ENCODE measurements around the gene TRIM14. TPM values are rescaled to one million over a fixed set of nuclear protein-coding genes. Genes with fewer than 3 reads are reported as not detected.

The TRIM14 gene
- total RNA-seq, 1 experiment from 2014 or later, result 20.2 TPM

GRCh38 chr9:98129451-98129881, 10.4 kb upstream of the TRIM14 start:
- H3F3A ChIP-seq (ENCODE audit: insufficient read depth, low read depth), result no peaks in the 10 kb centered on the region
- no peak overlapping the region for H3K27ac ChIP-seq
- BruUV-seq (replicated peaks), result no TSS peak
- TF ChIP-seq EZH2 (IDR thresholded peaks at IDR 0.05; ENCODE audit: low read depth) (no peak), CTCF (conservative IDR thresholded peaks at IDR 0.05) (no peak)
- no peak overlapping the region for H3K4me2 ChIP-seq
- no peak overlapping the region for H2AFZ ChIP-seq
- no peaks in the 10 kb centered on the region for H3K79me2 ChIP-seq (ENCODE audit: low read depth)
- no peaks in the 10 kb centered on the region for H3K4me1 ChIP-seq (replicated peaks; ENCODE audit: insufficient read depth)
- intact Hi-C loops (cut with micrococcal nuclease; ENCODE audit: unreplicated experiment), result no loop called here
- no peaks in the 10 kb centered on the region for H4K20me1 ChIP-seq (ENCODE audit: insufficient read depth)
- no peaks in the 10 kb centered on the region for H3K36me3 ChIP-seq (ENCODE audit: low read depth)
- CTCF ChIA-PET, result no interaction called here
- no peaks in the 10 kb centered on the region for H3K27me3 ChIP-seq (ENCODE audit: insufficient read depth, low read depth)
- no peaks in the 10 kb centered on the region for H3K9me2 ChIP-seq (ENCODE audit: insufficient read depth)
- H3K9me3 ChIP-seq (ENCODE audit: insufficient read depth, low read depth), result no peaks in the 10 kb centered on the region
- POLR2A ChIA-PET (ENCODE audit: unreplicated experiment), result interaction anchor here (0.6 kb wide), 1 partner anchor 598 kb away, joined by 3 read pairs; no protein-coding TSS in a partner anchor
- DNase-seq, result no peak
- no peak overlapping the region for H3K4me3 ChIP-seq

DNA sequence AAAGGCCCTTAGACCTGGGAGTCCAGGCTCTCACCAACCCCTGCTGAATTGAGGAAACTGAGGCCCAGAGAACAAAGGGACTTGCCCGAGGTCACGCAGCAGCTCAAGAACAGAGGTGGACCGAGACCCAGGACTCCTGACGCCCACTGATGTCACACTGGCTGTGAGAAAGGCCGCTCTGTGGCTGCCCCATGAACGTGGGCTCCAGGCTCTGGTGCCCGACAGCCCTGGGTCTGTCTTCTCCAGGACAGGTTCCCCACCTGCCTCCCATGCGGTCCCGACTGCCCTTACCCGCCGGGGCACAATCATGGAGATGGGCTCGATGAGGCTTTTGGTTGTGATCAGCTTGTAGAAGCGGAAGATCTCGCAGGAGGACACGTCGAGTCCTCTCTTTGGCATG, 9.3 kb upstream of the TRIM14 start:
- ChIA-PET POLR2A (ENCODE audit: unreplicated experiment) (no interaction called here), CTCF (no interaction called here)
- no TSS peak for BruUV-seq (replicated peaks)
- Histone ChIP-seq H3K36me3 (ENCODE audit: low read depth) (no peaks in the 10 kb centered on the region), H3K4me2 (no peak overlapping the region), H3K4me1 (replicated peaks; ENCODE audit: insufficient read depth) (no peaks in the 10 kb centered on the region), H3K27ac (no peak overlapping the region), H2AFZ (no peak overlapping the region), H3K79me2 (ENCODE audit: low read depth) (no peaks in the 10 kb centered on the region), H3K27me3 (ENCODE audit: insufficient read depth, low read depth) (no peaks in the 10 kb centered on the region), H3F3A (ENCODE audit: insufficient read depth, low read depth) (no peaks in the 10 kb centered on the region), H4K20me1 (ENCODE audit: insufficient read depth) (no peaks in the 10 kb centered on the region), H3K9me3 (ENCODE audit: insufficient read depth, low read depth) (no peaks in the 10 kb centered on the region), H3K4me3 (no peak overlapping the region), H3K9me2 (ENCODE audit: insufficient read depth) (no peaks in the 10 kb centered on the region)
- no peak for DNase-seq
- intact Hi-C loops (cut with micrococcal nuclease; ENCODE audit: unreplicated experiment), result no loop called here
- no peak for TF ChIP-seq CTCF (conservative IDR thresholded peaks at IDR 0.05)
- no peak for TF ChIP-seq EZH2 (IDR thresholded peaks at IDR 0.05; ENCODE audit: low read depth)

DNA sequence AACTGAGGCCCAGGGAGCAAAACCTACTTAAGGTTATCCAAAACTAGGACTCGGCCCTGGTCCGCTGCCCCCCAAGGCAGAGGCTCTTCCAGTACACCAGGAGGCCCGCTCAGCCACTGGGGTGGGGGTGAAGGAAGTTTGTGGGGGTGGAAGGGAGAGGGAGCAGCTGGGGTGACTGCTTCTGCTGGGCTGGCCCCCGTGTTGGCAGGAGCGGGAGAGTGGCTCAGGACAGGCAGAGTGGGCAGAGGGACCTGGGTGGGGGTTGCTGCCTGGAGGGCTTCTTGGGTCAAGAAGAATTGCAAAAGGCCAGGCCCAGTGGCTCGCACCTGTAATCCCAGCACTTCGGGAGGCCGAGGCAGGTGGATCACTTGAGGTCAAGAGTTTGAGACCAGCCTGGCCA, 8.2 kb upstream of the TRIM14 start:
- Histone ChIP-seq H3K79me2 (ENCODE audit: low read depth) (no peaks in the 10 kb centered on the region), H3K4me1 (replicated peaks; ENCODE audit: insufficient read depth) (no peaks in the 10 kb centered on the region), H2AFZ (no peak overlapping the region), H3K27me3 (ENCODE audit: insufficient read depth, low read depth) (no peaks in the 10 kb centered on the region), H3F3A (ENCODE audit: insufficient read depth, low read depth) (no peaks in the 10 kb centered on the region), H3K9me3 (ENCODE audit: insufficient read depth, low read depth) (no peaks in the 10 kb centered on the region), H4K20me1 (ENCODE audit: insufficient read depth) (no peaks in the 10 kb centered on the region), H3K27ac (no peak overlapping the region), H3K4me3 (no peak overlapping the region), H3K36me3 (ENCODE audit: low read depth) (no peaks in the 10 kb centered on the region), H3K4me2 (no peak overlapping the region), H3K9me2 (ENCODE audit: insufficient read depth) (no peaks in the 10 kb centered on the region)
- POLR2A ChIA-PET (ENCODE audit: unreplicated experiment), result no interaction called here
- no TSS peak for BruUV-seq (replicated peaks)
- intact Hi-C loops (cut with micrococcal nuclease; ENCODE audit: unreplicated experiment), result no loop called here
- no peak for TF ChIP-seq CTCF (conservative IDR thresholded peaks at IDR 0.05)
- TF ChIP-seq EZH2 (IDR thresholded peaks at IDR 0.05; ENCODE audit: low read depth), result no peak
- DNase-seq, result no peak
- CTCF ChIA-PET, result no interaction called here
